Colonic mucosa (tissue), 4 donors: ENCODE results near the gene CNTFR. TPM values are rescaled to one million over a fixed set of nuclear protein-coding genes. Genes with fewer than 3 reads are reported as not detected.

Experiments used
- DNase-seq: peaks from one replicate; pipeline ENCODE4 v3.0.0-alpha.2; 2020
- H3K27ac ChIP-seq: fragments of 200-600 bp; one replicate; pipeline ENCODE4 v1.8.0; 2021
- H3K27me3 ChIP-seq: fragments of 200-600 bp; one replicate; pipeline ENCODE4 v1.8.0; 2021
- H3K36me3 ChIP-seq: fragments of 200-600 bp; one replicate; pipeline ENCODE4 v1.8.0; 2021
- H3K4me1 ChIP-seq: fragments of 200-600 bp; one replicate; pipeline ENCODE4 v1.8.0; 2021; ENCODE audit warnings: mild to moderate bottlenecking
- H3K4me3 ChIP-seq: fragments of 200-600 bp; one replicate; pipeline ENCODE4 v1.8.0; 2021
- H3K9ac ChIP-seq, 2 donors: one replicate each; pipeline ENCODE4 v1.7.0; 2013; ENCODE audit warnings: control low read depth in 2 of 2, low read depth in 2 of 2, low read length in 2 of 2
- H3K9me3 ChIP-seq: fragments of 200-600 bp; one replicate; pipeline ENCODE4 v1.8.0; 2021
- intact Hi-C: fragments of 100-400 bp; cut with DNase I; formaldehyde crosslinking; loops from one replicate; pipeline ENCODE4 v1.14.1; 2022
- total RNA-seq, 2 donors: library from RNA; stranded (reverse); fragmentation: NEBNext Ultra II Directional in 1 of 2; extraction: Animal tissue kit (Norgen Biotek cat#: 25700) in 1 of 2; gene quantifications; one replicate each; pipeline ENCODE4 v1.2.1, GENCODE V29; 2021
- TF ChIP-seq, protein P1 (sequence below): fragments of 200-600 bp; IDR thresholded peaks from one replicate; pipeline ENCODE4 v1.8.0; 2022; ENCODE audit warnings: antibody characterized with exemption, mild to moderate bottlenecking
- donor health status: healthy.
- donor health status: DM: no; HTN: no; CAD: no.
- donor health status: DM: no; HTN: no; CAD: no.

CNTFR gene
- total RNA-seq, 2 donors from 2014 or later, result 1.8 to 1.9 TPM

DNA sequence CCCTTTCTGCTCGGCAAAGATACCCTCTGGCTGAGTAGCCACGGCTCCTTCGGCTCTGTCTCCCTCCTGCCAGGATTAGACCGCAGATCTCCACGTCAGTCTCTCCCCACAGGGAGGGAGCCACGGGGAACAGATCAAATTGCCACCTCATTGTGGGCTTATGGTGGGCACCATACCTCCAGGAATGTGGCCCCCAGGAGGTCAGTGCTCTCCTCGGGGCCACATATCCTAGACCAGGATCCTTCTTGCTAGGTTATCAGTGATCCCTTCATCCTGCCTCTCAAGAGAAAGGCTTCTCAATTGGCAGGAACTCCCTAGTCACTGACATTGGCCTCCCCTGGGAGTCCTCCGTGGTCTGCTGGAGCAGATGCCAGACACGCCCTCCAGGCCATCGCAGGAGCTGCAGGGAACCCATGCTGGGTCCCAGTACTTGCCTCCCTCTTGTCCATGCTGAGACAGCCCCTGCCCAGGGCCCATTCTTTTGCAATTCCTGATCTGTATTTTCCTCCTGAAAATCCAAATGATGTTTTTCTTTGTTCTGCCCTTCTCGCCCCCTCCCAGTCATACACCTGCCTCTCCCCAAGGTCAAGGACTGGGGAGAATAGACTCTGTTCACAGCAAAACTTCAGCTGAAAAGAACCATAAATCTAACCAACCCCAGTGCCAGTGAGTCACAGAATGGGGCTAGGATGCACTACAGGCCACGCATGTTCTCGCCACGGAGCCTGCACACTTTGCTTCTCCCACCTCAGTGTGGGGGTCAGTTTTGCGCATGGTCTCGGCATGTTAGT is 35.1 kb downstream of the CNTFR start:
- Histone ChIP-seq H3K36me3 (no peaks in the 10 kb centered on the region), H3K27ac (no peak overlapping the region), H3K4me1 (no peaks in the 10 kb centered on the region), H3K9me3 (no peaks in the 10 kb centered on the region), H3K4me3 (no peak overlapping the region), H3K9ac (no peak overlapping the region), H3K27me3 (peaks cover 7% of the 10 kb centered on the region)
- TF ChIP-seq, protein P1, sequence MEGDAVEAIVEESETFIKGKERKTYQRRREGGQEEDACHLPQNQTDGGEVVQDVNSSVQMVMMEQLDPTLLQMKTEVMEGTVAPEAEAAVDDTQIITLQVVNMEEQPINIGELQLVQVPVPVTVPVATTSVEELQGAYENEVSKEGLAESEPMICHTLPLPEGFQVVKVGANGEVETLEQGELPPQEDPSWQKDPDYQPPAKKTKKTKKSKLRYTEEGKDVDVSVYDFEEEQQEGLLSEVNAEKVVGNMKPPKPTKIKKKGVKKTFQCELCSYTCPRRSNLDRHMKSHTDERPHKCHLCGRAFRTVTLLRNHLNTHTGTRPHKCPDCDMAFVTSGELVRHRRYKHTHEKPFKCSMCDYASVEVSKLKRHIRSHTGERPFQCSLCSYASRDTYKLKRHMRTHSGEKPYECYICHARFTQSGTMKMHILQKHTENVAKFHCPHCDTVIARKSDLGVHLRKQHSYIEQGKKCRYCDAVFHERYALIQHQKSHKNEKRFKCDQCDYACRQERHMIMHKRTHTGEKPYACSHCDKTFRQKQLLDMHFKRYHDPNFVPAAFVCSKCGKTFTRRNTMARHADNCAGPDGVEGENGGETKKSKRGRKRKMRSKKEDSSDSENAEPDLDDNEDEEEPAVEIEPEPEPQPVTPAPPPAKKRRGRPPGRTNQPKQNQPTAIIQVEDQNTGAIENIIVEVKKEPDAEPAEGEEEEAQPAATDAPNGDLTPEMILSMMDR, result no peak
- DNase-seq, result no peak
- intact Hi-C loops, result no loop called here

DNA sequence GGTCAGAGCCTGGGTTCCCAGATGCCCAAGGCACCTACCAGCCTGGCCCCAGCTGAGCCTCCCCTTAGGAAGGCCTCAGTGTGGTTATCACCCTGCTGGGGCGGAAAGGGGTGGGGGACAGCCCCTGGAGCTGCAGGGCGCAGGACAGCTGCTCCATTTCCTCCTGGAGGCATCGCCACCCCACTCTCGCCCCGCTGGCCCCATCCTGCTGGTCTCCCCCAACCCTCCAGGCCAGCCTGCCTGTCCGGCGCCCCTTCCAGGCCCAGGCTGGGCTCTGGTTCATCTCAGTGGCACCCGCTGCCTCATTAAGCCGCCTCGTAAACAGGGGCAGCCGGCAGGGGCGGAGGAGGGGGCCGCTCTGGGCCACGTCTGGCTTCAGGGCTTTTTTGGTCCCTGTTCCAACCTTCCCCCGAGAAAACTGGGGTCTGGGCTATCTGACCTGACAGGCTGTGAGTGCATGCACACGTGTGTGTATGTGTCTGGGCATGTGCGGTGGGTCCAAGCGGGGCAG is 36.0 kb downstream of the CNTFR start:
- no peaks in the 10 kb centered on the region for H3K9me3 ChIP-seq
- TF ChIP-seq, protein P1, result no peak
- no peak overlapping the region for H3K4me3 ChIP-seq
- H3K27ac ChIP-seq, result no peak overlapping the region
- no peak for DNase-seq
- intact Hi-C loops, result no loop called here
- H3K36me3 ChIP-seq, result no peaks in the 10 kb centered on the region
- no peak overlapping the region for H3K9ac ChIP-seq
- H3K27me3 ChIP-seq, result no peaks in the 10 kb centered on the region
- no peaks in the 10 kb centered on the region for H3K4me1 ChIP-seq

DNA sequence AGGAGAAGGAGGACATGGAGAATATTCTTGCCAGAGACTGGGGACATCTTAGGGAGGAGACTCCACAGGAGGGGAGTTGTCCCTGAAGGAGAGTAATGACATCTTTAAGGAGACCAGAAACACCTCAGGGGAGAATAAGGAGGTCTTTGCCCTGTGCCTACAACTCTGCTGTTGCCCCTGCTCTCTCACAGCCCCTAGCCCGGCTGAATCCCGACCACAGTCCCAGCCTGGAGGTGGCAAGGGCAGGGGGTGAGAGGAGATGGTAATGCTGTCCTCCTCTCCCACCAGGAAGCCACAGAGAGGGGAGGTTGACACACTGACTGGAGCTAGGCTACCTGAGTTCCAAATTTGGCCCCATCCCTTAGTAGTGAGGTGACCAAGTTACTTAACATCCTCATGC is 36.5 kb downstream of the CNTFR start:
- Histone ChIP-seq H3K9ac (no peak overlapping the region), H3K4me3 (no peak overlapping the region), H3K36me3 (no peaks in the 10 kb centered on the region), H3K4me1 (no peaks in the 10 kb centered on the region), H3K27ac (no peak overlapping the region), H3K9me3 (no peaks in the 10 kb centered on the region), H3K27me3 (no peaks in the 10 kb centered on the region)
- intact Hi-C loops, result no loop called here
- DNase-seq, result no peak
- TF ChIP-seq, protein P1, result no peak

DNA sequence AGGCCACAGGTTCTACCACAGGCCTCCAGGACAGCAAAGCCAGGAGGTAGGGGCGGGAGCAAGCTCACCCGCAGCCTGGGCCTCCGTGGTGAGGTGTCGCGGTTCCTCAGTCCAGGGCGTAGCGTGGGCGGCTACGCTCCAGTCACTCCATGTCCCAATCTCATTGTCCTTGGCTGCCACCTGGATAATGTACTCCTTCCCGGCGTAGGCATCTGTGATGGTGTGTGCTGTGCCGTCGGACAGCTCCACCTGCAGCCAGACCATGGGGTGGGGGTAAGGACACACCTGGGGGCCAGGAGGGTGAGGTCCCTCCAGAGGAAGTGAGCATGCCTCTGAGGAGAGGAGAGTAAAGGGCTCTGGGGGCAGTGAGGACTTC is 36.9 kb downstream of the CNTFR start:
- H3K27me3 ChIP-seq, result no peaks in the 10 kb centered on the region
- no peaks in the 10 kb centered on the region for H3K4me1 ChIP-seq
- H3K9ac ChIP-seq, result no peak overlapping the region
- TF ChIP-seq, protein P1, result no peak
- no peak overlapping the region for H3K4me3 ChIP-seq
- no peak for DNase-seq
- intact Hi-C loops, result no loop called here
- H3K9me3 ChIP-seq, result no peaks in the 10 kb centered on the region
- no peaks in the 10 kb centered on the region for H3K36me3 ChIP-seq
- no peak overlapping the region for H3K27ac ChIP-seq

DNA sequence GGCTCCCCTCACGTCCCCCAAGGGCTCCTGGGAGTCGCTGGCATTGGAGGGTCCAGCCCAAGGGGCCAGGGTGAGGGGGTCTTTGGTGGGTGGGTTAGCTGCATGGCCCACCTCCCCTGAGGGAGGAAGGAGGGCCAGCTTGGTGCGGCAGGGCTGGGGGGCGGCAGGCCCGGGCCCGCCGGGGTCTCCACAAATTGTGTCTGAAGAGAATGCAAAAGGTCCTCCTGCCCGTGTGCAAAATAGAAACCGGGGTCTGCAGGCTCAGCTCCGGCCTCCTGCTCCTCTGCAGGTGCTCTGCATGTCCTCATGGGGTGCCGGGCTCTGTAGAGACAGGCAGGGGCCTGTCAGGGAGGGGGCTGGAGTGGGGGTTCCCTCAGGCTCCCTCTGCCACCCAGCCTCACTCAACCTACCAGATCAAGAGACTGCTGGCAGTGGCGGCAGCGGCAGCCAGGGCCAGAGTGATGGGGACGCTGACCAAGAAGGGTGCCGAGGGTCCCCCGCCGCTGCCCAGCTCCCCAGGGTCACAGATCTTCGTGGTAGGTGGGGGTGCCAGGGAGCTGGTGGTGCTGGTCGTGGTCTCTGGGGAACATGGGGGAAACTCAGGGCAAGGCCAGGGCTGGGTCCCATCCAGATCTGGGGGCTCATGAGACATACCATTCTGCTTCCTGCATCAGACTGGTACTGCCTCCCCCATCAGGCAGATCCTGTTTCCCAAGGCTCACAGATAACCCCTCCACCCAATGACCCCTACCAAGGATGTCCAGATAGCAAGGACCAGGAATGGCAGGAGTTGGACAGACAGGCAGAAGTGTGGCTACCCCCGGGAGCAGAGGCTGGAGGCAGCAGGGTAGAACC is 37.5 kb downstream of the CNTFR start:
- no peak overlapping the region for H3K9ac ChIP-seq
- no peaks in the 10 kb centered on the region for H3K27me3 ChIP-seq
- DNase-seq, result no peak
- H3K27ac ChIP-seq, result no peak overlapping the region
- H3K4me3 ChIP-seq, result no peak overlapping the region
- no peaks in the 10 kb centered on the region for H3K36me3 ChIP-seq
- intact Hi-C loops, result no loop called here
- H3K4me1 ChIP-seq, result no peaks in the 10 kb centered on the region
- TF ChIP-seq, protein P1, result no peak
- H3K9me3 ChIP-seq, result no peaks in the 10 kb centered on the region
